Measurements from ENCODE around the gene CBX4. TPM values are rescaled to one million over a fixed set of nuclear protein-coding genes. Genes with fewer than 3 reads are reported as not detected.

The CBX4 gene
- total and polyA plus RNA-seq, 2 of the 13 experiments (the other 11 are each of a cell fraction or from before 2014, with no cell fraction given) = 25.8 to 50.8 TPM

DNA sequence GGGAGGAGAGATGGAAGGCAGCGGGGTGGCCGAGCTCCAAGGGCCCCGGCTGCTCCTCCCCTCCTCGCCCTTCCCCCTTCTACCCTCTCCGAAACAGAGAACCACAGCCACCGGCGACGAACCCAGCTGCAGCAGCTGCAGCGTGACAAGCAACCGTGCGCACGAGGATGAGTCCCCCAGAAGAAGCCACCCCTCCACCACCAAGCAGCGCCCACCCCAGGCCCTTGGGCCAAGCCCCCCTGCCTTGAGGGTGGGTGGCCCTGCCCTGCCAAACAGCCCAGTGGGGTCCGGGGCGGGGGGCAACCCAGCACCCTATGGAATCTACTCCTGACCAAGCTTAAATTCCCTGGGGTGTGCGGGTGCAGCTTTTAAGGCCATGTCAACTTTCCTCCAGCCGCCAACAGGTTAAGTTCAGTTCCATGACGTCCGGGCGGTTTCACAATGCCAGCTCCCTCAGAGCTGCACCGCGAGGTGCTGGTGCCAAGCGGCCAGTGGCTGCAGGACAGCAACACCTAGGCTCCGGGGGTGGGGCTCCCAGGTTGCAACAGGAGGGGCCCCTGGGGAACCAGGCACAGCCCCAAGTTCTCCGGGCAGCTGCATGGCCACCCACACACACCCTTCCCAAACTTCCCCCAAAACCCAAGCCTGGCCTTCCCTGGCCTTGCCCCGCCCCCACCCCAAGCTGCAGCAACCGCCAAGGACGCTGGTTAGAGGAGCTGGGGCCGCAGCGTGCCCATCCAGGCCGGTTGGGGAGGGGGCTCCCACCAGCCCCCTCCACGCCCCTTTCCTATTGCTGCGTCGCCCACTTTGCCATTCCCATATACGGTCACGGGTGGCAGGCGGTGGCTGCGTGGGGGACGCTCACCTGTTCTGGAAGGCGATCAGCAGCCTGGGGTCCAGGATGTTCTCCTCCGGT lies 2.0 kb downstream of the CBX4 start (continued):
- TF ChIP-seq ZNF274 (CRISPR knock-in tag; IDR thresholded peaks at IDR 0.05) = peak; percentile 32; the same call in 1 of the 2 replicates
- peak; percentile 27; the same call in 1 of the 2 replicates for TF ChIP-seq HNF4G (IDR thresholded peaks at IDR 0.05; ENCODE audit: borderline replicate concordance, low read depth, low read length)
- TF ChIP-seq HNF4G (CRISPR knock-in tag; IDR thresholded peaks at IDR 0.05; ENCODE audit: borderline replicate concordance, low read depth) = no peak; the same call in 1 of the 2 replicates
- no peak for TF ChIP-seq FIP1L1 (IDR thresholded peaks at IDR 0.05; ENCODE audit: borderline replicate concordance, insufficient read depth, low read depth, low read length)
- TF ChIP-seq SIN3B (IDR thresholded peaks at IDR 0.05; ENCODE audit: low read length) = no peak
- TF ChIP-seq, protein P1, sequence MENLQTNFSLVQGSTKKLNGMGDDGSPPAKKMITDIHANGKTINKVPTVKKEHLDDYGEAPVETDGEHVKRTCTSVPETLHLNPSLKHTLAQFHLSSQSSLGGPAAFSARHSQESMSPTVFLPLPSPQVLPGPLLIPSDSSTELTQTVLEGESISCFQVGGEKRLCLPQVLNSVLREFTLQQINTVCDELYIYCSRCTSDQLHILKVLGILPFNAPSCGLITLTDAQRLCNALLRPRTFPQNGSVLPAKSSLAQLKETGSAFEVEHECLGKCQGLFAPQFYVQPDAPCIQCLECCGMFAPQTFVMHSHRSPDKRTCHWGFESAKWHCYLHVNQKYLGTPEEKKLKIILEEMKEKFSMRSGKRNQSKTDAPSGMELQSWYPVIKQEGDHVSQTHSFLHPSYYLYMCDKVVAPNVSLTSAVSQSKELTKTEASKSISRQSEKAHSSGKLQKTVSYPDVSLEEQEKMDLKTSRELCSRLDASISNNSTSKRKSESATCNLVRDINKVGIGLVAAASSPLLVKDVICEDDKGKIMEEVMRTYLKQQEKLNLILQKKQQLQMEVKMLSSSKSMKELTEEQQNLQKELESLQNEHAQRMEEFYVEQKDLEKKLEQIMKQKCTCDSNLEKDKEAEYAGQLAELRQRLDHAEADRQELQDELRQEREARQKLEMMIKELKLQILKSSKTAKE (CRISPR knock-in tag; IDR thresholded peaks at IDR 0.05; ENCODE audit: borderline replicate concordance) = no peak
- 0 out of 2 replicates have a peak, but pooled peaks have one; percentile 11 for TF ChIP-seq AHR (CRISPR knock-in tag; IDR thresholded peaks at IDR 0.05)
- TF ChIP-seq EEA1 (CRISPR knock-in tag; IDR thresholded peaks at IDR 0.05; ENCODE audit: borderline replicate concordance) = no peak
- TF ChIP-seq ZNF530 (CRISPR knock-in tag; IDR thresholded peaks at IDR 0.05; ENCODE audit: low read depth) = no peak
- TF ChIP-seq ZNF557 (CRISPR knock-in tag; IDR thresholded peaks at IDR 0.05) = no peak
- TF ChIP-seq ZNF282 (IDR thresholded peaks at IDR 0.05; ENCODE audit: partially characterized antibody) = no peak
- peak; percentile 84 for TF ChIP-seq ZNF563 (CRISPR knock-in tag; IDR thresholded peaks at IDR 0.05)
- no peak for TF ChIP-seq JDP2 (CRISPR knock-in tag; IDR thresholded peaks at IDR 0.05; ENCODE audit: borderline replicate concordance)
- no peak for TF ChIP-seq SALL2 (CRISPR knock-in tag; IDR thresholded peaks at IDR 0.05)
- 0 out of 2 replicates have a peak, but pooled peaks have one; percentile 26 for TF ChIP-seq POLR2AphosphoS5 (IDR thresholded peaks at IDR 0.05; ENCODE audit: low read depth, low read length)
- TF ChIP-seq, protein P2, sequence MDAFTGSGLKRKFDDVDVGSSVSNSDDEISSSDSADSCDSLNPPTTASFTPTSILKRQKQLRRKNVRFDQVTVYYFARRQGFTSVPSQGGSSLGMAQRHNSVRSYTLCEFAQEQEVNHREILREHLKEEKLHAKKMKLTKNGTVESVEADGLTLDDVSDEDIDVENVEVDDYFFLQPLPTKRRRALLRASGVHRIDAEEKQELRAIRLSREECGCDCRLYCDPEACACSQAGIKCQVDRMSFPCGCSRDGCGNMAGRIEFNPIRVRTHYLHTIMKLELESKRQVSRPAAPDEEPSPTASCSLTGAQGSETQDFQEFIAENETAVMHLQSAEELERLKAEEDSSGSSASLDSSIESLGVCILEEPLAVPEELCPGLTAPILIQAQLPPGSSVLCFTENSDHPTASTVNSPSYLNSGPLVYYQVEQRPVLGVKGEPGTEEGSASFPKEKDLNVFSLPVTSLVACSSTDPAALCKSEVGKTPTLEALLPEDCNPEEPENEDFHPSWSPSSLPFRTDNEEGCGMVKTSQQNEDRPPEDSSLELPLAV (CRISPR knock-in tag; conservative IDR thresholded peaks at IDR 0.05; ENCODE audit: low read depth) = no peak
- peak; percentile 90 for TF ChIP-seq AGO2 (optimal IDR thresholded peaks at IDR 0.05; ENCODE audit: low read depth, low read length)
- no peak for TF ChIP-seq ZNF766 (CRISPR knock-in tag; IDR thresholded peaks at IDR 0.05; ENCODE audit: borderline replicate concordance)
- peak; percentile 44; the same call in 1 of the 2 replicates for TF ChIP-seq ZNF160 (CRISPR knock-in tag; IDR thresholded peaks at IDR 0.05)
- peak; percentile 45; the same call in 1 of the 2 replicates for TF ChIP-seq ZFX (CRISPR knock-in tag; IDR thresholded peaks at IDR 0.05; ENCODE audit: low read depth)
- TF ChIP-seq, protein P3, sequence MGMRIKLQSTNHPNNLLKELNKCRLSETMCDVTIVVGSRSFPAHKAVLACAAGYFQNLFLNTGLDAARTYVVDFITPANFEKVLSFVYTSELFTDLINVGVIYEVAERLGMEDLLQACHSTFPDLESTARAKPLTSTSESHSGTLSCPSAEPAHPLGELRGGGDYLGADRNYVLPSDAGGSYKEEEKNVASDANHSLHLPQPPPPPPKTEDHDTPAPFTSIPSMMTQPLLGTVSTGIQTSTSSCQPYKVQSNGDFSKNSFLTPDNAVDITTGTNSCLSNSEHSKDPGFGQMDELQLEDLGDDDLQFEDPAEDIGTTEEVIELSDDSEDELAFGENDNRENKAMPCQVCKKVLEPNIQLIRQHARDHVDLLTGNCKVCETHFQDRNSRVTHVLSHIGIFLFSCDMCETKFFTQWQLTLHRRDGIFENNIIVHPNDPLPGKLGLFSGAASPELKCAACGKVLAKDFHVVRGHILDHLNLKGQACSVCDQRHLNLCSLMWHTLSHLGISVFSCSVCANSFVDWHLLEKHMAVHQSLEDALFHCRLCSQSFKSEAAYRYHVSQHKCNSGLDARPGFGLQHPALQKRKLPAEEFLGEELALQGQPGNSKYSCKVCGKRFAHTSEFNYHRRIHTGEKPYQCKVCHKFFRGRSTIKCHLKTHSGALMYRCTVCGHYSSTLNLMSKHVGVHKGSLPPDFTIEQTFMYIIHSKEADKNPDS (CRISPR knock-in tag; IDR thresholded peaks at IDR 0.05) = no peak
- TF ChIP-seq REL (CRISPR knock-in tag; conservative IDR thresholded peaks at IDR 0.05) = no peak
- no peak for TF ChIP-seq ATM (IDR thresholded peaks at IDR 0.05; ENCODE audit: borderline replicate concordance)
